H1 (cell line): ENCODE measurements around the gene RPS3A. TPM values are rescaled to one million over a fixed set of nuclear protein-coding genes. Genes with fewer than 3 reads are reported as not detected.
A peak's percentile ranks its signal among the peaks of the same experiment; 100 is the strongest.

Experiments used
- CTCF ChIA-PET: fragments of 300-600 bp; sonication (Branson Sonifier 250); formaldehyde crosslinking; loops from one replicate; lab custom pipeline; 2021; ENCODE audit not compliant: partially characterized antibody; lab: Charles Lee
- POLR2A ChIA-PET: fragments of 300-600 bp; sonication (Branson Sonifier 250); formaldehyde crosslinking; loops from one replicate; lab custom pipeline; 2021; ENCODE audit warnings: inconsistent platforms; ENCODE audit not compliant: partially characterized antibody; lab: Charles Lee
- DNase-seq, 2 experiments: peaks; one replicate each; pipeline versions ENCODE4 v3.0.0 to v3.0.0-alpha.2; 2010 to 2022; ENCODE audit warnings: low spot score in 2 of 2, low read depth in 1 of 2, mixed read lengths in 1 of 2
- FAIRE-seq: peaks from 2 replicates; lab custom pipeline; 2011; peaks lifted over from hg19 to GRCh38; lab: Jason Lieb, UNC
- H2AFZ ChIP-seq: 2 replicates; pipeline ENCODE4 v1.8.1; 2012; ENCODE audit warnings: low read length, inconsistent platforms
- H2AK5ac ChIP-seq: 2 replicates; pipeline ENCODE4 v1.6.1; 2013; ENCODE audit warnings: low read depth, low read length
- H2BK120ac ChIP-seq: replicated peaks from 2 replicates; pipeline ENCODE3; 2013; ENCODE audit warnings: low read depth, low read length, inconsistent platforms
- H2BK12ac ChIP-seq: 2 replicates; pipeline ENCODE4 v1.6.1; 2013; ENCODE audit warnings: low read depth, low read length
- H2BK15ac ChIP-seq: 2 replicates; pipeline ENCODE4 v1.6.1; 2013; ENCODE audit warnings: low read length
- H2BK20ac ChIP-seq: 2 replicates; pipeline ENCODE4 v1.6.1; 2013; ENCODE audit warnings: low read length
- H2BK5ac ChIP-seq: 2 replicates; pipeline ENCODE4 v1.6.1; 2013; ENCODE audit warnings: low read depth, low read length
- H3K14ac ChIP-seq: 2 replicates; pipeline ENCODE4 v1.6.1; 2013; ENCODE audit warnings: inconsistent platforms; ENCODE audit not compliant: insufficient read length
- H3K18ac ChIP-seq: 2 replicates; pipeline ENCODE4 v1.6.1; 2013; ENCODE audit warnings: low read length; ENCODE audit errors: extremely low read depth
- H3K23ac ChIP-seq: 2 replicates; pipeline ENCODE4 v1.6.1; 2013; ENCODE audit warnings: inconsistent platforms; ENCODE audit not compliant: insufficient read length
- H3K23me2 ChIP-seq: 2 replicates; pipeline ENCODE4 v1.6.1; 2013; ENCODE audit warnings: low read depth, low read length
- H3K27ac ChIP-seq: 2 replicates; pipeline ENCODE4 v1.6.1; 2011; ENCODE audit warnings: low read depth, low read length, inconsistent platforms
- H3K27me3 ChIP-seq, 4 experiments: replicated peaks in 1 of 4; 1 replicate in 1 of 4; 2 replicates in 3 of 4; pipeline versions ENCODE4 v1.6.1 to v1.8.1; 2011 to 2013; ENCODE audit warnings: low read length in 3 of 4, mild to moderate bottlenecking in 3 of 4, inconsistent platforms in 2 of 4, mixed read lengths in 2 of 4, moderate library complexity in 1 of 4; ENCODE audit not compliant: control insufficient read depth in 3 of 4, insufficient read depth in 3 of 4; ENCODE audit errors: extremely low read depth in 1 of 4
- H3K36me3 ChIP-seq, 4 experiments: 2 replicates each; pipeline versions ENCODE4 v1.6.1 to v1.8.1; 2011 to 2013; ENCODE audit warnings: mild to moderate bottlenecking in 4 of 4, low read length in 3 of 4, moderate library complexity in 2 of 4, control low read depth in 1 of 4, inconsistent platforms in 1 of 4; ENCODE audit not compliant: insufficient read depth in 4 of 4, control insufficient read depth in 2 of 4
- H3K4ac ChIP-seq: replicated peaks from 2 replicates; pipeline ENCODE3; 2013; ENCODE audit warnings: low read length, low read depth, mixed read lengths, inconsistent platforms; ENCODE audit not compliant: insufficient read length
- H3K4me1 ChIP-seq, 4 experiments: replicated peaks in 1 of 4; 1 replicate in 1 of 4; 2 replicates in 3 of 4; pipeline versions ENCODE4 v1.6.1 to v1.8.1; 2011 to 2013; ENCODE audit warnings: low read length in 3 of 4, inconsistent platforms in 2 of 4, mixed read lengths in 1 of 4; ENCODE audit not compliant: insufficient read depth in 4 of 4, control insufficient read depth in 3 of 4
- H3K4me2 ChIP-seq, 2 experiments: 2 replicates each; pipeline versions ENCODE4 v1.6.1 to v1.8.1; 2011 to 2013; ENCODE audit warnings: low read depth in 2 of 2, low read length in 2 of 2, control low read depth in 1 of 2, inconsistent platforms in 1 of 2, mild to moderate bottlenecking in 1 of 2; ENCODE audit not compliant: insufficient read depth in 1 of 2
- H3K4me3 ChIP-seq, 4 experiments: fragments of 200-600, 300-600 bp in 1 of 4; sonication (generic), shearing (Covaris generic), sonication (Bioruptor Twin) in 1 of 4; 2 replicates each; pipeline versions ENCODE4 v1.5.1 to v1.8.1; 2011 to 2016; ENCODE audit warnings: low read length in 4 of 4, low read depth in 3 of 4, control low read depth in 2 of 4, inconsistent platforms in 2 of 4, mild to moderate bottlenecking in 2 of 4, mixed read lengths in 1 of 4, moderate library complexity in 1 of 4; ENCODE audit not compliant: insufficient read depth in 2 of 4; ENCODE audit errors: extremely low read depth in 1 of 4
- H3K56ac ChIP-seq: replicated peaks from 2 replicates; pipeline ENCODE3; 2013; ENCODE audit warnings: low read depth, mild to moderate bottlenecking, mixed read lengths, low read length, inconsistent platforms; ENCODE audit not compliant: insufficient read length
- H3K79me1 ChIP-seq: 2 replicates; pipeline ENCODE4 v1.6.1; 2013; ENCODE audit warnings: low read depth, low read length, control low read depth
- H3K79me2 ChIP-seq, 2 experiments: 2 replicates each; pipeline versions ENCODE4 v1.6.1 to v1.8.1; 2012 to 2013; ENCODE audit warnings: low read length in 2 of 2, mild to moderate bottlenecking in 2 of 2, inconsistent platforms in 1 of 2; ENCODE audit not compliant: insufficient read depth in 2 of 2, control insufficient read depth in 1 of 2
- H3K9ac ChIP-seq, 4 experiments: replicated peaks in 1 of 4; 1 replicate in 1 of 4; 2 replicates in 3 of 4; pipeline versions ENCODE4 v1.6.1 to v1.8.1; 2011 to 2013; ENCODE audit warnings: low read depth in 3 of 4, low read length in 3 of 4, control low read depth in 2 of 4, mild to moderate bottlenecking in 2 of 4, moderate library complexity in 2 of 4, inconsistent platforms in 1 of 4; ENCODE audit errors: extremely low read depth in 1 of 4
- H3K9me3 ChIP-seq, 2 experiments: 2 replicates each; pipeline versions ENCODE4 v1.6.1 to v1.8.1; 2012 to 2013; ENCODE audit warnings: mild to moderate bottlenecking in 2 of 2, moderate library complexity in 2 of 2, control low read depth in 1 of 2, inconsistent platforms in 1 of 2, low read depth in 1 of 2, low read length in 1 of 2, mixed read lengths in 1 of 2; ENCODE audit not compliant: insufficient read depth in 2 of 2
- H4K20me1 ChIP-seq, 2 experiments: replicated peaks in 1 of 2; 2 replicates each; pipeline versions ENCODE3 to v1.8.1; 2011 to 2013; ENCODE audit warnings: inconsistent platforms in 2 of 2, low read length in 2 of 2, mild to moderate bottlenecking in 1 of 2; ENCODE audit not compliant: insufficient read depth in 2 of 2, control insufficient read depth in 1 of 2
- H4K5ac ChIP-seq: 2 replicates; pipeline ENCODE4 v1.6.1; 2013; ENCODE audit warnings: low read length, low read depth, mixed read lengths, inconsistent platforms; ENCODE audit not compliant: insufficient read length
- H4K8ac ChIP-seq: 2 replicates; pipeline ENCODE4 v1.8.0; 2013; ENCODE audit warnings: mild to moderate bottlenecking, moderate library complexity, low read length, inconsistent platforms; ENCODE audit not compliant: insufficient read depth; ENCODE audit errors: extremely low read depth
- H4K91ac ChIP-seq: replicated peaks from 2 replicates; pipeline ENCODE3; 2013; ENCODE audit warnings: low read length, mixed read lengths, inconsistent platforms; ENCODE audit not compliant: insufficient read length
- ASH2L ChIP-seq: fragments of 200-600, 300-600 bp; sonication (generic); IDR thresholded peaks from one replicate; pipeline ENCODE4 v1.7.1; 2017; ENCODE audit warnings: low read length
- ATF3 ChIP-seq: IDR thresholded peaks from 2 replicates; pipeline ENCODE4 v1.6.1; 2011; ENCODE audit warnings: low read depth, mild to moderate bottlenecking, low read length; ENCODE audit not compliant: insufficient read depth
- BACH1 ChIP-seq: IDR thresholded peaks from 2 replicates; pipeline ENCODE4 v1.6.1; 2012; ENCODE audit warnings: low read length, improper control_type of control experiment
- BCL11A ChIP-seq, 2 experiments: IDR thresholded peaks; one replicate each; pipeline ENCODE4 v1.6.1; 2011; ENCODE audit warnings: low read depth in 2 of 2, low read length in 2 of 2, mild to moderate bottlenecking in 2 of 2
- BRCA1 ChIP-seq: IDR thresholded peaks from 2 replicates; pipeline ENCODE4 v1.6.1; 2012; ENCODE audit warnings: low read depth, low read length, improper control_type of control experiment
- CEBPB ChIP-seq: IDR thresholded peaks from 2 replicates; pipeline ENCODE4 v1.6.1; 2012; ENCODE audit warnings: low read depth, low read length
- HDAC6 ChIP-seq: IDR thresholded peaks from one replicate; pipeline ENCODE4 v1.7.1; 2012; ENCODE audit warnings: low read depth, mild to moderate bottlenecking, inconsistent platforms, low read length, moderate library complexity
- KDM5A ChIP-seq: fragments of 200-600 bp; IDR thresholded peaks from 2 replicates; pipeline ENCODE4 v1.7.1; 2012; ENCODE audit warnings: mild to moderate bottlenecking, low read length, inconsistent platforms, mixed read lengths
- MAFK ChIP-seq: IDR thresholded peaks from 2 replicates; pipeline ENCODE4 v1.6.1; 2012; ENCODE audit warnings: low read depth, mild to moderate bottlenecking, improper control_type of control experiment, low read length
- RXRA ChIP-seq: IDR thresholded peaks from 2 replicates; pipeline ENCODE4 v1.6.1; 2011; ENCODE audit warnings: low read depth, mild to moderate bottlenecking, low read length, moderate library complexity; ENCODE audit not compliant: insufficient read depth
- SAP30 ChIP-seq: fragments of 300-600 bp; sonication (generic); IDR thresholded peaks from 2 replicates; pipeline ENCODE4 v1.7.1; 2012; ENCODE audit warnings: low read length, moderate library complexity, mild to moderate bottlenecking, inconsistent platforms; ENCODE audit not compliant: insufficient read depth, insufficient replicate concordance
- SIN3A ChIP-seq, 2 experiments: IDR thresholded peaks in 1 of 2; conservative IDR thresholded peaks in 1 of 2; 2 replicates each; pipeline ENCODE4 v1.6.1; 2011 to 2012; ENCODE audit warnings: low read length in 2 of 2, improper control_type of control experiment in 1 of 2, low read depth in 1 of 2, mild to moderate bottlenecking in 1 of 2
- SUZ12 ChIP-seq: fragments of 200-600 bp; sonication (generic); IDR thresholded peaks from 2 replicates; pipeline ENCODE4 v1.6.1; 2012; ENCODE audit warnings: mild to moderate bottlenecking, inconsistent platforms, low read length, moderate library complexity, mixed read lengths
- WGBS, 2 experiments: shearing (Covaris generic) in 1 of 2; methylation state at CpG; one replicate each; pipeline versions ENCODE4 v1.1.6 to v1.1.7; 2013 to 2015; ENCODE audit warnings: low lambda C conversion rate in 2 of 2, mixed read lengths in 2 of 2, inconsistent platforms in 1 of 2, low coverage in 1 of 2, missing lambda C conversion rate in 1 of 2; ENCODE audit not compliant: insufficient replicate concordance in 2 of 2, insufficient coverage in 1 of 2, insufficient read length in 1 of 2; ENCODE audit errors: extremely low coverage in 1 of 2, missing lambda C conversion rate in 1 of 2; 5-methylcytosine and 5-hydroxymethylcytosine counted together
- polyA plus RNA-seq, 7 experiments: library from polyadenylated mRNA; depleted of rRNA in 3 of 7; stranded (reverse) in 5 of 7; unstranded in 2 of 7; fragments of >200 nt in 5 of 7; fragments of 200-250 nt in 2 of 7; gene quantifications; 1 replicate in 5 of 7; 2 replicates in 1 of 7; 4 replicates in 1 of 7; pipeline versions ENCODE4 v1.2.1 to v1.2.3, GENCODE V29; 2011 to 2013; ENCODE audit warnings: missing spikeins in 2 of 7, mixed read lengths in 2 of 7
- total RNA-seq: library from RNA; stranded (reverse); fragmentation: NEBNext Ultra II Directional; extraction: Animal tissue kit (Norgen Biotek cat#: 25700); gene quantifications from 2 replicates; pipeline ENCODE4 v1.2.1, GENCODE V29; 2021

The RPS3A gene
- total and polyA plus RNA-seq, 2 of the 8 experiments (the other 6 are each of a cell fraction or from before 2014, with no cell fraction given): 2,162 to 2,822 TPM

GRCh38 chr4:151100531-151100930, 1.1 kb downstream of the RPS3A start:
- CTCF ChIA-PET: interaction anchor here (0.6 to 1.8 kb wide), 5 partner anchors 9 to 96 kb away, joined by 3 to 9 read pairs (median 4); no protein-coding TSS in a partner anchor
- H4K20me1 ChIP-seq: peaks cover 12 to 17% of the 10 kb centered on the region in 2 experiments
- no peak for TF ChIP-seq SIN3A (conservative IDR thresholded peaks at IDR 0.05 in 1 of 2, IDR thresholded peaks at IDR 0.05 in 1 of 2; ENCODE audit: low read depth in 1 of 2, low read length in 2 of 2)
- TF ChIP-seq RXRA: no peak
- TF ChIP-seq HDAC6: no peak
- no peak for TF ChIP-seq BRCA1
- TF ChIP-seq ASH2L: no peak
- TF ChIP-seq ATF3: no peak
- no peak for TF ChIP-seq SAP30
- TF ChIP-seq SUZ12: no peak
- no peak for TF ChIP-seq BCL11A (IDR thresholded peaks at IDR 0.05; ENCODE audit: low read depth in 2 of 2, low read length in 2 of 2)
- no peak for TF ChIP-seq MAFK
- TF ChIP-seq BACH1: no peak
- no peak for TF ChIP-seq KDM5A
- no peak for TF ChIP-seq CEBPB

More at GRCh38 chr4:151100531-151100930, 1.1 kb downstream of the RPS3A start:
- peak overlapping the region; percentile 77 to 100 (median 94) for H3K4me3 ChIP-seq
- no peak overlapping the region for H3K18ac ChIP-seq
- no peak overlapping the region for H4K91ac ChIP-seq
- no peak overlapping the region for H3K27ac ChIP-seq
- no peaks in the 10 kb centered on the region for H3K27me3 ChIP-seq
- no peak for DNase-seq
- no peak overlapping the region for H2BK20ac ChIP-seq
- H4K5ac ChIP-seq: no peak overlapping the region
- no peak overlapping the region for H2BK5ac ChIP-seq
- H3K23ac ChIP-seq: no peak overlapping the region
- H3K14ac ChIP-seq: no peak overlapping the region
- H2AK5ac ChIP-seq: no peak overlapping the region
- H3K4ac ChIP-seq: no peak overlapping the region
- no peak overlapping the region for H2BK120ac ChIP-seq
- H3K9me3 ChIP-seq: no peaks in the 10 kb centered on the region
- H3K4me2 ChIP-seq: peak overlapping the region; percentile 78 to 79
- POLR2A ChIA-PET: interaction anchor here (0.6 to 9.1 kb wide), 28 partner anchors 9 to 812 kb away, joined by 3 to 145 read pairs (median 4); partner anchors contain the start of genes LRBA and SH3D19
- WGBS, 2 experiments: 19% methylated on average over 3 of the region's 3 CpGs; no CpG with 5 or more reads in 1 of the 2 experiments
- peaks cover 6% of the 10 kb centered on the region for H3K23me2 ChIP-seq
- peaks cover 15 to 36% of the 10 kb centered on the region in 2 experiments for H3K79me2 ChIP-seq
- peaks cover 28 to 55% (median 45%) of the 10 kb centered on the region in 4 experiments for H3K36me3 ChIP-seq
- no peak overlapping the region for H2BK15ac ChIP-seq
- no peak overlapping the region for H2BK12ac ChIP-seq
- no peak overlapping the region for H3K56ac ChIP-seq
- H3K4me1 ChIP-seq: peaks cover 0 to 1% (median 0%) of the 10 kb centered on the region in 4 experiments; a peak in 1 of 7 replicates
- H3K9ac ChIP-seq: peak overlapping the region; percentile 98 to 100 (median 98)
- no peak for FAIRE-seq
- no peak overlapping the region for H2AFZ ChIP-seq
- no peaks in the 10 kb centered on the region for H3K79me1 ChIP-seq
- no peak overlapping the region for H4K8ac ChIP-seq
